Ishikawa (cell line): ENCODE data around the gene ZBTB16.

ENCODE experiments used
- CEBPB ChIP-seq: IDR thresholded peaks from 2 replicates; pipeline ENCODE4 v1.6.1; 2012
- EP300 ChIP-seq: IDR thresholded peaks from 2 replicates; pipeline ENCODE4 v1.6.1; 2012; ENCODE audit warnings: borderline replicate concordance
- FOXM1 ChIP-seq: IDR thresholded peaks from 2 replicates; pipeline ENCODE4 v1.6.1; 2012; ENCODE audit warnings: low read depth, borderline replicate concordance
- REST ChIP-seq: IDR thresholded peaks from 2 replicates; pipeline ENCODE4 v1.6.1; 2012; ENCODE audit warnings: low read depth, mild to moderate bottlenecking
- TCF12 ChIP-seq: IDR thresholded peaks from 2 replicates; pipeline ENCODE4 v1.6.1; 2012; ENCODE audit warnings: low read depth
- TEAD4 ChIP-seq: IDR thresholded peaks from 2 replicates; pipeline ENCODE4 v1.6.1; 2012
- USF1 ChIP-seq: IDR thresholded peaks from 2 replicates; pipeline ENCODE4 v1.6.1; 2012

- no peak for TF ChIP-seq USF1
- TF ChIP-seq EP300, result no peak
- no peak for TF ChIP-seq TCF12
- no peak for TF ChIP-seq CEBPB
- TF ChIP-seq REST, result no peak
- TF ChIP-seq TEAD4, result no peak
- TF ChIP-seq FOXM1, result no peak
Measured at GRCh38 chr11:114033066-114033465, 26.4 kb upstream of the ZBTB16 start.
